IPS-18c (cell line): ENCODE data around the gene APBA1.
"Not testable (repeated sequence)": the region's sequence is repeated elsewhere in the genome, so short reads cannot be mapped to it uniquely, and the experiment has no call there.

Experiments
- H3K4me3 ChIP-seq: 2 replicates; pipeline ENCODE4 v1.7.0; 2013; ENCODE audit warnings: low read depth, mild to moderate bottlenecking, low read length, moderate library complexity; ENCODE audit not compliant: insufficient read depth
- H3K9me3 ChIP-seq: one replicate; pipeline ENCODE4 v1.6.1; 2013; ENCODE audit warnings: mild to moderate bottlenecking, low read length, moderate library complexity; ENCODE audit not compliant: control insufficient read depth, insufficient read depth

Gene APBA1

DNA sequence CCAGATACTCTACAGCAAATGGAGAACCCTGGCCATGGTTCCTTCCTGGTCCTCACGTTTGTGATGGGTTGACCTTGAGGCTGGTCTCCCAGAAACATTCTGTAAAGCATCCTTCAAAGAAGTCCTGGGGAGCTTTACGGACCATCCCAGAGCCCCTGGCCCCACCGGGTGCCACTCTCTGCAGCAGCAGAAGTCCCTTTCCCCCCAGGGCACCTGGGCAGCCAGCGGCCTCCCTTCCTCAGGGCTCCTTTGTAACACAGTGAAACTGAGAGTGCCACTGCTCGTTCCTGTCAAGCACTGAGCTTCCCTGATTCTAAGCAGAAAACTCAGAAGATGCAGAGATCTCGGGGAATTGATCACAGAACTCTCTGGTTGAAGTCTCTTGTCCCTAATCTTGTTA, 242.9 kb downstream of the APBA1 start:
- H3K9me3 ChIP-seq = peaks cover 2% of the 10 kb centered on the region
- H3K4me3 ChIP-seq = no peak overlapping the region

DNA sequence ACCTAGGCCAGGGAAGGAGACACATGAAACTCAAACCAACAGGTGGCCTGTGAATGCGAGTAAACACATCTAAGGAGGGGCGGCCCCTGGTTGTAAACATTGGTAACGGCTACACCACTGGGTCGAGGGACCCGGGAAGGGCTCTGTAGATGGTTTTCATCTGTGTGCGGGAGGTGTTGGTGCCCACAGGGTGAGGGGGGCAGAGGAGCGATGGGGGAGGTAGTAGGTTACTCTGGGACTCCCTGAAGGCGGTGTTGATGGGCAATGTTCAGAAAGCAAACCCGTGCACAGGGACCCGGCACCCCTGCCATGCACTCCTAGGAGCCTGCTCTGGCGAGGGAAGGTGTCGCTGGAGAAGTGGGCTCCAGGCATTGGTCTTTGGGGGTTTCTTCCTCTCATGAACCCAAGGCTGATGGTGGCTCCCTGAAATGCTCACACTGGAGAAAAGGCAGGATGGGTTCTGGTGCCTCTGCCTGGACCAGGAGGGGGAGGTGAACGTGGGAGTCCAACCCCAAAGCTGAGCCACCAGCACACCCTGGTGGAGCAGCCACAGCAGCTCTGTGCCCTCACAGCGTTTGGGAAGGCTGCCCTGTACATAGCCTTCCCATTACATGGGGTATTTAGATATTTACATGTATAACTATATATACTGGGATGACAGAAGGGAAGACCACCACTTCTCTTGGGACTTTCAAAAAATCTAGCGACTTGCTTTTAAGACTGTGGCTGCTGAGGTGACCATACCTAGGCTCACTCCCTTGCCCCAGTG, 244.0 kb downstream of the APBA1 start:
- H3K4me3 ChIP-seq = no peak overlapping the region
- H3K9me3 ChIP-seq = peaks cover 2% of the 10 kb centered on the region

DNA sequence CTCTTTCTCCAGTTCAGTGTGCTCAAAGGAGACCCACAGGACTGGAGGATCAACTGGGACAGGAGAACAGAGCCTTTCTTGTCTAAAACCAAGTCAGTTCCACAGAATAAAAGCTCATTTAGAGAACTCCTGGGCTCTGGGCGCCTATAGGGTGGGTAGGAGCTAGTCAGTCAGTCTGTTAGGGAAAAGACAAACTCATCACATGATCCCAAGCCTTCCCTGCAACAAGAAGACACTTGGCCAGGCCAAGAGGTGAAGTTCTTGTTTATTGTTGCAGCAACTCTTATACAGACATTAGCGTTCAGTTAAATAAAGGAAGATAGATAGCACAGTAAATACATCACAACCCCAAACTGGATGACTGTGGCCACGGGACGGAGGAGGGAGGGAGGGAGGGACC, 244.9 kb downstream of the APBA1 start:
- Histone ChIP-seq H3K9me3 (peaks cover 2% of the 10 kb centered on the region), H3K4me3 (no peak overlapping the region)

DNA sequence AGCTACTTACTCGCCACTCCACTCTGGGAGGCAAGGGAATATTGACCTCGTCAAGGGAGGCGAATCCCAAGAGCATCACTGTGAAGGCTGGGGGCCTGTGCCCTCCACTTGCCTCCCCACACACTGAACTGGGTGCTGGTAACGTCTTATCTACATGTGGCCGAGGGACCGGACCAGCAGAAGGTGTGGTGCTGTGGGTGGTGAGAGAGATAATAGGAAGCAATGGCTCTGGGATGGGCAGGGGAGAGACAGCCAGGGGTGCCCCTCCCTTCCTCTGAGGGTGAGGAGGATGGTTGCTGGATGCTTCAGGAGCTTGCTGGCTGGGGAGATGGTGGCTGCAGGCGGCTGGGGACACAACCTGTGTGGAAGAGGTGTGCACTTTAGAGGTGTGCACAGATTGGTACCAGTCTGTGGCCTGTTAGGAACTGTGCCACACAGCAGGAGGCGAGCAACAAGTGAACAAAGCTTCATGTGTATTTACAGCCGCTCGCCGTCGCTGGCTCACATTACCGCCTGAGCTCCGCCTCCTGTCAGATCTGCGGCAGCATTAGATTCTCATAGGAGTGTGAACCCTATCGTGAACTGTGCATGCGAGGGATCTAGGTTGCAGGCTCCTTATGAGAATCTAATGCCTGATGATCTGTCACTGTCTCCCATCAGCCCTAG, 246.9 kb downstream of the APBA1 start:
- Histone ChIP-seq H3K4me3 (no peak overlapping the region), H3K9me3 (peaks cover 2% of the 10 kb centered on the region)

DNA sequence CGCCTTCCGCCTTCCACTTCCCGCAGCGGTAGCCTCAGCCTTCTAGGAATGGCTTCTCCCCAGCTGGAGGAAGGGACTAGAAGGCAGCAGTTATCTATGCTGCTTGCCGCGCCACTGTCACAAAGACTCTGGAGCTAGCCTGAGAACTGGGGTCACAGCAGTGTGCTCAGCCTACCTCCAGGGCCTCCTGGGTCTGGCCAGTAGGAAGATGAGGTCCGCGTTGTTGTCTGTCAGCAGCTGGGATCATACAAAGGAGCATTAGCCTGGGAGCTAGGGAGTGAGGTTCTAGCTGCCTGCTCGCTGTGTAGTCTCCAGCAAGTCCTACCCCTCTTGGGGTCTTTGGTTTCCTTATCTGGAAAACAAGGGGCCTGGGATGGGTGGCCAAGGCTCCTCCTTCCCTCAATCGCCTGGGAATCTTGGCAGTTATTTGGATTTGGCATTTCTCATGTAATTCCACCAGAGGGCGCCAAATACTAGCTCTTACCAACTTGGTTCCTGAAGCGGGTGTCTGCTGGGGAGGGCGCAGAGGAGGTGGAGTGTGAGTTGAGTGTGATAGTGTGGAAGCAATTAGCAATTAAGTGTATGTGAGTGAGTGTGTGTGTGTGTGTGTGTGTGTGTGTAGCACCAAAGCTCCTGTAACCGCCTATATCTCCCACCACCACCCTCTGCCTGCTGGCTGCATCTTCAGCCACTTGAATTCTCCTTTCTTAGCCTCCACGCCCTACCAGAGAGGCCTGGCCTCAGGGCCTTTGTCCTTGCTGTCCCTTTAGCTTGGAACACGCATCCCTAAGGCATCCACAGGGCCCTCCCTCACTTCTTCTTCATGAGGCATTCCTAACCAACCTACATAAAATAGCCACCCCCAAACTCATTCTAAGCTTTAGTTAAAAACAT, 250.0 kb downstream of the APBA1 start:
- Histone ChIP-seq H3K9me3 (peaks cover 4% of the 10 kb centered on the region), H3K4me3 (no peak overlapping the region)

DNA sequence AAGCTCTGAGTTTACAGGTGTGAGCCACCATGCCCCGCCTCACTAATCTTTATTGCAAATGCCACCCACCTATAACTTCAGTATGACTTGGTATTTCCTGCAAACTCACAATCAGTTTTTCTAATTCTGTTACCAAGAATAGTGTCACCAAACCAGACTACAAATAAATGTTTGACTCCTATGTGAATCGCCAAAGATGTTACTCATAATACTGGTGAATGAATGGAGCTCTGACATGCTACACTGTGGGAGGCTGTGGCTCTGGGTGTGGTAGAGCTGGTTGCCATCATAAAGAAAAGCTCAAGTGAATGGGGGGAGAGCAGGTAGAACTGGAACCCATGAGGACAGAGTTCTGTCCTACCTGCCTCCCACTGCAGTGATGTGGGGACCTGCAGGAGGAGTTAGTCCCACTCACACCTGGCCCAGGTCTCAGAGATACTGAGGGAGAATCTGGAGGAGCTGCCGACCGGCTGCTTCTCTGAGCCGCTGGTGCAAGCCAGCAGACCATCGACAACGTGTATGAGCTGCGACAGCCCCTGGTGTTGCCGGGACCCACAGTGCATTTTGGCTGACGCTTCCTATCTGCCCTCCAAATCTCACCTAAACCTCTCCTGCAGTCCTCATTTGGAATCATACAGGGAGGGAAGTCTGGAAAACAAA, 251.4 kb downstream of the APBA1 start:
- H3K9me3 ChIP-seq = peaks cover 4% of the 10 kb centered on the region
- H3K4me3 ChIP-seq = no peak overlapping the region

DNA sequence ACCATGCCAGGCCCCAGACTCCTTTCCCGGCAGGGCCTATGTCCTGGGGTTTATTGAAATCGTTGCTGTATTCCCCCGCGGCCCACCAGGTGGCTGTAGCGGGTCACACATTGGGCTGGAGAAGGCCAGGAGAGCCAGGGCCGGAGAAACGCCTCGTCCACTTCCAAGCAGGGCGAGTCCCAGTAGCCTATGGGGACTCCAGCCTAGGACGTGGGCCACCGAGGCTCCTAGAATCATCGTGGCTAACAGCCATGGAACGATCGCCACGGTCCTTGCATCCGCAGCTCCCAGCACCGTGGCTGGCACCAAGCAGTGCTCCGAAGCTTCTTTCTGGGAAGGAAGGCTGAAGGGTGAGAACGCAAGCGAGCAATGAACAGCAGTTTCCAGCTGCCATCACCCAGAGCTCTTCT, 259.4 kb downstream of the APBA1 start:
- Histone ChIP-seq H3K9me3 (no peaks in the 10 kb centered on the region), H3K4me3 (no peak overlapping the region)

DNA sequence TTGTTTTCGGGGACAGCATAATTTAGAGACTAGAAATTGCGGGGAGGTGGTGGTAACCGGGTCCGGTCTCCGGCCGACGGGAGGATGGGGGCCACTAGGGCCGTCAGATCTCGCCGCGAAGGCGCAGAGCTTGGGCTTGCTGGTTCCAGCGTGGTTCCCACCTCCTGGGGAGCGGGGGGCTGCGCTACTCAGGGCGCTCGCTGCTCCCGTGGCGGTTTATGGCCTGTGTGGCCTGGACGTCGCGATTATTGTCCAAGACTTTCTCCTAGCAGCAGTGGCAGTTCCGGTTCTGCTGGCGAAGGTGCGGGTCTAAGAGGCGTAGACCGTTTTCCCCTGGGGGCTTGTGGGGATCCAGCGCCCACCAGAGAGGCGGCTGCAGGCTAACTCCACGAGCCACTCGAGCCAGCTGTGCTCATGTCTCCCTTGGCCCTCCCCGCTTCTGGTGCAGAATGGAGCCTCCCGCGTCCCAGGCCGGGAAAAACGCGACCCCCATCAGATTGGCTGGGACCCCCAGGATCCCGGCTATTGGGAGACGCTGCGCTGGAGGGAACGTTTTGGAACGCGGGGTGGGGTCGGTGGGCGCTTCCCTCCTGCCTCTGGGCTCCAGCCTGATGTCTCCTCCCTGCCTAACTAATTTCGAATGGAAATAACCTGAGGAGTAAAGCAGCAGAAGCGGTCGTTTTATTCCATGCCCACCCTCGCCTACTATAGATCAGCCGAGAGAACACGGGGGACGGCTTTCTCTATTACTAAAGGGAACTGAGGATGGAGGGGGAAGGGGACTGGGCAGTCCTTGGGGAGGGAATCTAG, 260.0 kb downstream of the APBA1 start:
- H3K9me3 ChIP-seq = no peaks in the 10 kb centered on the region
- H3K4me3 ChIP-seq = no peak overlapping the region

DNA sequence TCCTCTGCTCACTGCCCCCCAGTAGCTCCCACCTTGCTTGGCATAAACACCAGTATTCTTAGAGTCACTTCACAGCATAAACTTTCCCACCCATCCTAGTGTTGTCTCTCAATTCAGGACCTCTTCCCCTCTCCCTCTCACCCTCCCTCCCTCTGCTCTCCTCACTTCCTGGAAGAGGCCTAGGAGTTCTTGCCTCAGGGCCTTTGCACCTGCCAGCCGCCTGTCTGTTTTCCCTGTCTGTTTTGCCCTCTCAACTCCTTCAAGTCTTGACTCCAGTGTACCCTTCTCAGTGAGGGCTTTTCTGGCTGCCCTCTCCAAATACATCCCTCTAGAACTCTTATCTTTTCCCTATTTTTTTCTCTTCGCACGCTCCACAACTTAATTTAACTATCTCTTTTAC, 260.9 kb downstream of the APBA1 start:
- Histone ChIP-seq H3K4me3 (no peak overlapping the region), H3K9me3 (no peaks in the 10 kb centered on the region)

DNA sequence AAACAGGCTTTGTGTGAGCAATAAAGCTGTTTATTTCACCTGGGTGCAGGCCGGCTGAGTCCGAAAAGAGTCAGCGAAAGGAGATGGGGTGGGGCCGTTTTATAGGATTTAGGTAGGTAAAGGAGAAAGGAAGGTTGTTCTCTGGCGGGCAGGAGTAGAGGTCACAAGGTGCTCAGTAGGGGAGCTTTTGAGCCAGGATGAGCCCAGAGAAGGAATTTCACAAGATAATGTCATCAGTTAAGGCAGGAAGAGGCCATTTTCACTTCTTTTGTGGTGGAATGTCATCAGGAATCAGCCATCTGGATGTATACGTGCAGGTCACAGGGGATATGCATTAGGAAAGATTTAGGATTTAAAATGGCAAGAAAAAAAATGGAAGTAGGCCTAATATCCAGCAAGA, 262.2 kb downstream of the APBA1 start:
- not testable (repeated sequence) for H3K9me3 ChIP-seq, H3K4me3 ChIP-seq

DNA sequence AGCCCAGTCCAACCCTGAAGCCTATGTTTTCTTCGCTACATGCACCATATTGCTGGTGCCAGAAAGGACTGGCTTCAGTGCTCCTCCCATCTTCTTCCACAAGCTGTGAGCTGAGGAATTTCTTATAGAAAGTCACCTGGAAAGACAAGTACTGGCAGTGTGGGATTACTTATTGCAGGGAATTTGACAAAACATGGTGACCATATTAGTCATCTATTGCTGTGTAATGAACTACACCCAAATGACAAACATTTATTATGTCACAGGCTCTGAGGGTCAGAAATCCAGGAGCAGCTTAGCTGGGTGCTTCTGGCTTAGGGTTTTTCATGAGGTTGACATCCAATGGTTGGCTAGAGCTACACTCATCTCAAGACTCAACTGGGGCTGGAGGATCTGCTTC, 271.7 kb downstream of the APBA1 start:
- no peak overlapping the region for H3K4me3 ChIP-seq
- peaks cover 2% of the 10 kb centered on the region for H3K9me3 ChIP-seq

DNA sequence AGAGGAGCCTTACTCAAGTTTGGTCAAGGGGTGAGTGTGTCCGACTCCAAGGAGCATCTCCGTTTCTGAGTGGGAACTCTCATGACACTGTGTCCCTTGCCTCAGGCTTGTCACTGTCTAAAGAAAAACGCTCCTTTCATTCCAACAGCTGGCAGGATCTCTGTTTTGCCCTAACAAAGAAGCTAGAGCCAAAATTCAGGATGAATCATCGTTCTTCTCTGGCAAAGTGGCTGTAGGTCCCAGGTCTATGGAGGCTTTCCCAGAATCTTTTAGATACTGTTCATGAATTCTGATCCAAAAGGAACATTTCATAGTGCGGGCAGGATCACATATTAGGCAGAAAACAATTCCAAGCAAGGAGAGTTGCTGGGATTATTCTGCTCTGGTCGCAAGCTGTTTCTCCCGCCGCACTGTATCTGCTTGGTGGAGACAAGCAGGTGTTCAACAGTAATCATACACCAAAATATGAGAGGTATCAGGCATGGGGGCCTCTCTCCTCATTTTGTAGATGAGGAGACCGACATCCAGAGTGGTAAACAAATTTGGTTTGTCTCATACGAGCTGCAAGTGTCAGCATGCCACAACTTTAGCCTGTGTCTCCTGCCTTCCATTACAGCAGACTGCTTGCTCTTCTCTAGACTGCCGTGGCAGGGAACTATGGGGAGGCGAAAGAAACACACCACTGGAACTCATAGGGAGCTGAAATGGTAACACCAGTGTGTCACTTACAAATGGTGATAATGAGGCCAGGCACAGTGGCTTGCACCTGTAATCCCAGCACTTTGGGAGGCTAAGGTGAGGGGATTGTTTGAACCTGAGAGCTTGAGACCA, 274.6 kb downstream of the APBA1 start:
- Histone ChIP-seq H3K4me3 (no peak overlapping the region), H3K9me3 (peaks cover 2% of the 10 kb centered on the region)

DNA sequence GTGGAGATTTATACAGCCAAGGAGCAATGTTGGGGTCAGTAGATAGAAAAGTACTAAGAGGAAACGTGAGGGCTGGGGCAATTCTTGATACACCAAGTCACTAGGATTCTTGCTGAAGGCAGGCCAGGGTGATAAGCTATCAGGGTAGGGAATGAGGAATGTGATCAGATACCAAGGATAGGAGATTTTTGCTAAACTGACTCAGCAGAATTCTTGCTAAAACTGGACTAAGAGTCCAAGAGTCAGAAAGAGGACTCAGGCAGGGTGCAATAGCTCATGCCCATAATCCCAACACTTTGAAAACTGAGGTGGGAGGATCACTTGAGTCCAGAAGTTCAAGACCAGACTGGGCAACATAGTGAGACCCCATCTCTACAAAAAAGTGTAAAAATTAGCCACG, 275.4 kb downstream of the APBA1 start:
- H3K9me3 ChIP-seq = peaks cover 2% of the 10 kb centered on the region
- H3K4me3 ChIP-seq = no peak overlapping the region

DNA sequence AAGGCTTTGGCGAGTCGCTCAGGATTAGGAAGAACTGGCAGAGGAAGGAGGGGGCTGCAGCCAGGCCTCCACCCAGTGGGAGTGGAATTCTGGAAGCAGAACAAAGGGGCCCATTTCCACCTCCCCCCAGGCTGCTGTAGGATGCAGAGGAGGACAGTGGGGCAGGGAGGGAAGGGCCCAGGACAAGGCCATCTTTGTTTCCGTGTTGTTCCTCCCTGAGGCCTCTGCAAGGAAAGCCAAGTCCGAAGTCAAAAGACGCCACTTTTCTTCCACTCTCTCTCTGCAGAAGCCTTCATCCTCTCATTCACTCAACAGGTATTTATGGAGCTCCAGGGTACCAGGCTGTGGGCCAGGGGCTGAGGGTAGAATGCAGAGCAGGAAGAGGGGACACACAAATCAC, 276.5 kb downstream of the APBA1 start:
- no peaks in the 10 kb centered on the region for H3K9me3 ChIP-seq
- no peak overlapping the region; the same call in 1 of the 2 replicates for H3K4me3 ChIP-seq

DNA sequence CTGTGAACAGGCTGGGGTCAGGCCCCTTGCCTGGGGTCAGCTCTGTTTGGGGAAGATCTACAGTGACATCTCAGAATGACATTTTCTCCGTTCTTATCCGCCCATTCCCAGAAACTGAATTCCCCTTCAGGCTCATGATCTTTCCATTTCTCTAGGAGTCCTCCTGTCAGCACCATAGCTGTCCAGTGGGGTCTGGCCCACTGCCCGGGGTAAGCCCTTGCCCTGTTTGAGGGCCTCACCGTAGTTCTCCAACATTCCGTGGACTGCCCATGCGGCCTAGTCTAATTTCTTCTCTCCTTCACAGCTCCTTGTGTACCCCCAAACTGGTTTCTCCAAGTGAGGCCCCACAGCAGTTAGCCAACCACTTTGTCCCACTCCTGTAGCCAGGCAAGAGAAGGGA, 278.7 kb downstream of the APBA1 start:
- no peak overlapping the region for H3K4me3 ChIP-seq

DNA sequence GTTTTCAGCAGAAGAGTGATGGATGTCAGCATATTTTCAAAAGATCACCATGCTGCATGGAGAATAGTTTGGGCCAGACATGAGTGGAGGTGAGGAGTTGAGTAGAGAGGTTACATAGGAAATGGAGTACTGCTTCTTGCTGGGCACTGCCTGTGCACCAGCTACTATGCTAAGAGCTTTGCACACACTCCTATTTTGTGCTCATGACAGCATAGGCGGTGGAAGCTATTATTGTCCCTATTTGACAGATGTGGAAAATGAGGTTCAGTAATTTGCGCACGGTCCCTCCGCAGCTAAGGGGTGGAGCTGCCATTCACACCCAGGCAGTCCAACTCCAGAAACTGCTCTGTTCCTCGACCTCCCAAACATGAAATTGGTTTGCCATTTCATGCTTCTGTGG, 279.3 kb downstream of the APBA1 start:
- H3K4me3 ChIP-seq = no peak overlapping the region
- no peaks in the 10 kb centered on the region for H3K9me3 ChIP-seq

More for the DNA sequence above, 278.7 kb downstream of the APBA1 start:
- H3K9me3 ChIP-seq = no peaks in the 10 kb centered on the region
